C4-2B (cell line): ENCODE measurements around the gene FAM20B.

Experiments
- H3K27ac ChIP-seq: fragments of 450-650 bp; 2 replicates; pipeline ENCODE4 v1.5.1; 2017
- ZFX ChIP-seq: fragments of 450-650 bp; IDR thresholded peaks from 2 replicates; pipeline ENCODE4 v1.6.1; 2017
- TF ChIP-seq, protein P1 (sequence below): fragments of 450-650 bp; conservative IDR thresholded peaks from 2 replicates; pipeline ENCODE4 v1.5.1; 2017; ENCODE audit warnings: mild to moderate bottlenecking

FAM20B gene

DNA sequence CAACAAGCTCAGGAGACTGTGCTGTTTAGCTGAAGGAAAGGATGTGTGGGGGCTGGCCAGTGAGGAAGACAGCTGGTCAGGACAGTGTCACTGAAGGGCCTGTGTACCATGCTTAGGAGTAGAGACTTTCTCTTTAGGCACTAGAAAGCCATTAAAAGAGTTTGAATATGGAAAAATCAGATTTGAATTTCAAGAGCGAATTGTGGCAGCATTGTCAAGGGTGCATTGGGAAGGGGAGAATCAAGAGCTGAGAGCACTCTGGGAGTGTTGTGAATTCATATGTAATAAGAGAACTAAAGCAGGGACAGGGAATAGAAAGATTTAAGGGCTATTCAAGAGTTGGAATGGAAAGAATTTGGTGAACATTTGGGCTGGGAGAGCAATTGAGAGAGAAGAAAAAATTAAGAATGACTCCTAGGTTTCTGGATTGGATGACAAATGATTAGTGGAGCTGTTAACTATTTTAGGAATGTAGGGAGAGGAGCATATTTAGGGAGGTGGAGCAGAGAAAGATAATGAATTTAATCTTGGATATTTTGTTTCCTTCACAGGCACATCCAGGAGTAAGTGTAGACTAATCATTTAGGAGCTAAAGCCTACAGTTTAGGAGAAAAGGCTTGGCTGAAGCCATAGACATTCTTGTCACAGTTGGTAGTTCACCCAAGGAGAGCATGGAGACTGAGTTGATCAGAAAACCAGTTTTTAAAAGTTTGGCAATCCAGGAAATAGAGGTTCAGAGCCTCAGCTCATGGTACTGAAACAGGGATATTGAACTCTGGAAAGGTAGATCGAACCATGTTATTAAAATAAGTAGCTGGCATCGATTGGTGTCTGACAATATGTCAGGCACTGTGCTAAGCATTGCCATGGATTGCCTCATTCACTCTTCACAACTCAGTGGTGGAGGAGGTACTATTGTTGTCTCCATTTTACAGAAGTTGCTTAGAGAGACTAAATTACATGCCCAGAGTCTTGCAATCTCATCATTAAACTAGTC, 33.1 kb downstream of the FAM20B start:
- TF ChIP-seq, protein P1, sequence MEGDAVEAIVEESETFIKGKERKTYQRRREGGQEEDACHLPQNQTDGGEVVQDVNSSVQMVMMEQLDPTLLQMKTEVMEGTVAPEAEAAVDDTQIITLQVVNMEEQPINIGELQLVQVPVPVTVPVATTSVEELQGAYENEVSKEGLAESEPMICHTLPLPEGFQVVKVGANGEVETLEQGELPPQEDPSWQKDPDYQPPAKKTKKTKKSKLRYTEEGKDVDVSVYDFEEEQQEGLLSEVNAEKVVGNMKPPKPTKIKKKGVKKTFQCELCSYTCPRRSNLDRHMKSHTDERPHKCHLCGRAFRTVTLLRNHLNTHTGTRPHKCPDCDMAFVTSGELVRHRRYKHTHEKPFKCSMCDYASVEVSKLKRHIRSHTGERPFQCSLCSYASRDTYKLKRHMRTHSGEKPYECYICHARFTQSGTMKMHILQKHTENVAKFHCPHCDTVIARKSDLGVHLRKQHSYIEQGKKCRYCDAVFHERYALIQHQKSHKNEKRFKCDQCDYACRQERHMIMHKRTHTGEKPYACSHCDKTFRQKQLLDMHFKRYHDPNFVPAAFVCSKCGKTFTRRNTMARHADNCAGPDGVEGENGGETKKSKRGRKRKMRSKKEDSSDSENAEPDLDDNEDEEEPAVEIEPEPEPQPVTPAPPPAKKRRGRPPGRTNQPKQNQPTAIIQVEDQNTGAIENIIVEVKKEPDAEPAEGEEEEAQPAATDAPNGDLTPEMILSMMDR = no peak
- TF ChIP-seq ZFX = no peak
- no peak overlapping the region for H3K27ac ChIP-seq

DNA sequence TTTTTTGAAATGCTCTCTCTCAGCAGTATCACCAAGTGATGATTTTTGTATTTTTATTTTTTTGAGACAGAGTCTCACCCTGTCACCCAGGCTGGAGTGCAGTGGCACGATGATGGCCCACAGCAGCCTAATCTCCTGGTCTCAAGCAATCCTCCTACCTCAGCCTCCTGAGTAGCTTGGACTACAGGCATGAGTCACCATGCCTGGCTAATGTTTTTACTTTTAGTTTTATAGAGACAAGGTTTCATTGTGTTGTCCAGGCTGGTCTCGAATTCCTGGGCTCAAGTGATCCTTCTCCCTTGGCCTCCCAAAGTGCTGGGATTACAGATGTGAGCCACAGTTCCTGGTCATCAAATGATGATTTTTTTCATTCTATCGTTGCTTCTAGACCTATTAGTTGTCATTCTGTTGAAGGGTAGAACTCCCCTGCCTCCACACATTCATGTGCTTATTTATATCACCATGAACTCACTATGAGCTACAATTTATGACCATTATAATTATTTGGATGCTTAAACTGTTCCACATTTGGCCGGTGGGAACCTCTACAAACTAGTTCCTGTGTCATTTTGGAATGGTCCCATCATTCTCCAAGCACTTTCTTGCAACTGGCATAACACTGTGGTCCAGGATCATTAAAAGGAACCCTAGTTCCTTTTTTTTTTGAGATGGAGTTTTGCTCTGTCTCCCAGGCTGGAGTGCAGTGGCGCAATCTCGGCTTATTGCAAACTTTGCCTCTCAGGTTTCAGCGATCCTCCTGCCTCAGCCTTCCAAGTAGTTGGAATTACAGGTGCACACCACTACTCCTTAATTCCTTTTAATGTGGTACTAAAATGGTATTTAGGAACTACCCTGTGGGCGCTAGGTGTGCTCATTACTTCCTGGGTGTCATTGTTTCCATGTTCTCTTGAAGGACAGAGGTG, 35.9 kb downstream of the FAM20B start:
- no peak overlapping the region for H3K27ac ChIP-seq
- no peak for TF ChIP-seq ZFX
- TF ChIP-seq, protein P1 = no peak

DNA sequence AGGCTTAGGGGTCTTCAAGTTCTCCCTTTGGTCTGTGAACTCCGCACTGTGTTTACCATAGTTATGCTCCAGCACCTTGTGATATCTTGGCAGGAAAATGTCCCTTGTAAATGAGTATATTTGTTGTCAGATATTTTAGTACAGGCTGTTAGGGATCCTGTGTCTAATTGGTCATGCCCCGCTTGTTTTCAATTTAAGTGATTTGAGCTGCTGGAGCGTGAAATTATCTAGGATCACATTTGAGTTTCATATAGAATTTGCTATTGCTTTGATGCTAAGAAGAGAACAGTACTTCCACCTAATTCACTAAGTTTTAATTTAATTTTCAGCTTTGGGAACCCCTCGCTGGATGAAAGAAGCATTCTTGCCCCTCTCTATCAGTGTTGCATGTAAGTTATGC, 40.8 kb downstream of the FAM20B start:
- no peak overlapping the region for H3K27ac ChIP-seq
- no peak for TF ChIP-seq ZFX
- TF ChIP-seq, protein P1 = no peak

DNA sequence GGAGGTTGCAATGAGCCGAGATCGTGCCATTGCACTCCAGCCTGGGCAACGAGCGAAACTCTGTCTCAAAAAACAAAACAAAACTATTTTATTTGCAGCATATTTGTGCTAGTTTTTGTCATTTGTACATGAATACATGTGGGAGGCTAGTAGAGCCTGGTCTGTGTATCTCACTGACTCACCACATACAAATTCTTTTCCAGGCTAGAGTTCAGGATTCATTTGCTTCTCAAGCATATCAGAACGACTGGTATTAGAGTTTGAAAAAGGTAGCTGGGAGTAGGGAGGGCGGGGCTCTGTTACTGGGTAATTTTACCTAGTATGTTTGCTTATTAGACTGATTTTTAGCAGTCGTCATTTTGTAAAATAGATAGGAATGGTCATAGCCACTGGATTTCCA, 51.7 kb downstream of the FAM20B start:
- H3K27ac ChIP-seq = no peak overlapping the region
- TF ChIP-seq, protein P1 = no peak
- no peak for TF ChIP-seq ZFX

DNA sequence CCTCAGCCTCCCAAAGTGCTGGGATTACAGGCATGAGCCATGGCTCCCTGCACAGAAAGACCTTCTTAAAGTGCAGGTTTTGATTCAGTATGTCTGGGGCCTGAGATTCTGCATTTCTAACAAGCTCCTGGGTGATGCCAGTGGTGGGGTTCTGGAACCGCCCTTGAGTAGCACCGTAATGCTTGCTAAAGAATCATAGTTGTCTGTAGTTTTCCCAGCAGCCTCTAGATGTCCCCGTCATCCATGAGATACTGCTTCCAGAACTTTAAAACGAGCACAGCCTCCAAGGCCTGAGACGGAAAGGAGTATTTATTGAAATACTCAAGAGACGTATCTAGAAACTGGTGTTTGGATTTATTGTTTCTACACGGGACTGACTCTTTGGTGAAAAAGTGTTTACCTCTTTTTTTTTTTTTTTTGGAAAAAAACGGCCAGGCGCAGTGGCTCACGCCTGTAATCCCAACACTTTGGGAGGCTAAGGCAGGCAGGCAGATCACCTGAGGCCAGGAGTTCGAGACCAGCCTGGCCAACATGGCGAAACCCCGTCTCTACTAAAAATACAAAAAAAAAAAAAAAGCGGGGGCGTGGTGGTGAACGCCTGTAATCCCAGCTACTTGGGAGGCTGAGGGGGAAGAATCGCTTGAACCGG, 53.5 kb downstream of the FAM20B start:
- TF ChIP-seq, protein P1 = peak; percentile 82
- no peak for TF ChIP-seq ZFX
- no peak overlapping the region for H3K27ac ChIP-seq

DNA sequence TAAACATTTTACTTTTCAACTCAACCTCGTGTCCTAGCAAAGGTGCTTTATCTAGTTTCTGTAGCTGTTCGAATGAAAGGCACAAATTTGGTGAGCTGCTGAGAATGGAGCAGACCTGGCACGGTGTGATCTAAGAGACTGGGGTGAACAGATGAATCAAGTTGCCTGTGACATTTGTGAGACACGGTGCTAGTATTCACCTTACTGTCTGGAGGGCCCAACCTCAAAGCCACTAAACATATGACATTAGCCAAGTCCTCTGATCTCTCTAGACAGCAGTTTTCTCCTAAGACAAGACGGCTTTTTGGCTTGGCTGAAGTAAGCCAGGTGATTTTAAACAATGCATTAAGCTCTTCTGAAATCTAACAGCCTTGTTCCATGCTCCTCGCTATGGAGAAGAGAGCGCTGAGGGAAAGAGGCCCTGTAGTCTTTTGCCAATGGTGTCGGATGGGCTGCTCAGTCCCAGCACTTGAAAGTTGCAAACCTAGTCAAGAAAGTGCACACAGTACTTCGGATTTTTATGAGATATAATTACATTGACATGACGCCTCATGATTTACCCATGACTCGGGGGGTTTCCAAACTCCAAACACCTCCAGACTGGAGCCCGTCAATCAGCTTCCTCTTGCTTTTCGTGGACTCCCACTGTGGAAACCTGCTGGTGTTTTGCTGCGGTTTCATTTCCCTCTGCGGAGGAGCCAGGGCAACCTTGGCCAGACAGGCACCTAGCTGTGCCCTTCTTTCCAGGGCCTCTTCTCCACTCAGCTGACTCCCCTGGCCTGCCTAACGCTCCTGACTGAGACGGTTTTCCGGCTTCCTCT, 55.4 kb downstream of the FAM20B start:
- peak overlapping the region; percentile 95 for H3K27ac ChIP-seq
- no peak for TF ChIP-seq ZFX
- TF ChIP-seq, protein P1 = no peak
